Panc1 (cell line): ENCODE data around the gene TMTC1. TPM values are rescaled to one million over a fixed set of nuclear protein-coding genes. Genes with fewer than 3 reads are reported as not detected.

Experiments used
- ATAC-seq: fragments of 200-7000 bp; cut with Tn5 transposase; 2 replicates; pipeline ENCODE4 v1.9.1; 2020; ENCODE audit warnings: mild to moderate bottlenecking, moderate library complexity
- BruUV-seq: library from RNA; stranded (reverse); fragments of 400-500 nt; replicated peaks from 2 replicates; lab custom pipeline; 2021; lab: Mats Ljungman, UMichigan
- CTCF ChIA-PET: fragments of 300-600 bp; sonication (Branson Sonifier 250); formaldehyde crosslinking; loops from one replicate; lab custom pipeline; 2022; ENCODE audit warnings: antibody characterized with exemption; lab: Charles Lee
- POLR2A ChIA-PET: fragments of 300-600 bp; sonication (Branson Sonifier 250); formaldehyde crosslinking; loops from one replicate; lab custom pipeline; 2022; ENCODE audit warnings: antibody characterized with exemption; lab: Charles Lee
- DNase-seq: peaks from one replicate; pipeline ENCODE4 v3.0.0-alpha.2; 2010; ENCODE audit warnings: low read depth, low spot score
- H3K27ac ChIP-seq: 2 replicates; pipeline ENCODE4 v1.5.1; 2011; ENCODE audit warnings: mild to moderate bottlenecking, low read length, inconsistent platforms
- H3K27me3 ChIP-seq: fragments of 200-500 bp; sonication (Bioruptor generic); 2 replicates; pipeline ENCODE4 v1.6.0; 2014; ENCODE audit warnings: low read length, inconsistent platforms; ENCODE audit not compliant: control insufficient read depth, insufficient read depth
- H3K36me3 ChIP-seq: fragments of 200-500 bp; sonication (Bioruptor generic); 2 replicates; pipeline ENCODE4 v1.5.1; 2014; ENCODE audit warnings: inconsistent platforms, mild to moderate bottlenecking, low read length, moderate library complexity; ENCODE audit not compliant: control insufficient read depth, insufficient read depth
- H3K4me1 ChIP-seq: 2 replicates; pipeline ENCODE4 v1.5.1; 2011; ENCODE audit warnings: inconsistent platforms, mild to moderate bottlenecking, low read length, moderate library complexity; ENCODE audit not compliant: control insufficient read depth, insufficient read depth
- H3K4me3 ChIP-seq, 2 experiments: 2 replicates each; pipeline ENCODE4 v1.5.1; 2011 to 2012; ENCODE audit warnings: low read depth in 2 of 2, low read length in 2 of 2, mild to moderate bottlenecking in 2 of 2, inconsistent platforms in 1 of 2, moderate library complexity in 1 of 2
- H3K9me3 ChIP-seq: fragments of 200-500 bp; sonication (Bioruptor generic); 2 replicates; pipeline ENCODE4 v1.5.1; 2014; ENCODE audit warnings: low read depth, mild to moderate bottlenecking, inconsistent platforms, low read length, moderate library complexity; ENCODE audit not compliant: control insufficient read depth, insufficient read depth
- CTCF ChIP-seq: fragments of 450-650 bp; IDR thresholded peaks from 2 replicates; pipeline ENCODE4 v1.5.1; 2017; ENCODE audit warnings: mild to moderate bottlenecking
- POLR2AphosphoS5 ChIP-seq: IDR thresholded peaks from 2 replicates; pipeline ENCODE4 v1.6.1; 2012; ENCODE audit warnings: mild to moderate bottlenecking, low read depth, low read length, moderate library complexity
- REST ChIP-seq, 2 experiments: IDR thresholded peaks; 2 replicates each; pipeline ENCODE4 v1.6.1; 2011 to 2012; ENCODE audit warnings: low read depth in 2 of 2, control low read depth in 1 of 2, low read length in 1 of 2, mild to moderate bottlenecking in 1 of 2, moderate library complexity in 1 of 2; ENCODE audit not compliant: insufficient read depth in 1 of 2
- SIN3A ChIP-seq: IDR thresholded peaks from 2 replicates; pipeline ENCODE4 v1.6.1; 2012; ENCODE audit warnings: low read depth, mild to moderate bottlenecking, low read length, moderate library complexity, borderline replicate concordance; ENCODE audit not compliant: insufficient read depth
- TCF7L2 ChIP-seq: IDR thresholded peaks from 2 replicates; pipeline ENCODE4 v1.6.1; 2011; ENCODE audit warnings: mild to moderate bottlenecking, low read depth, low read length, inconsistent platforms
- in situ Hi-C: cut with HindIII; loops from 2 replicates; pipeline ENCODE4 v1.10.0; 2016; ENCODE audit warnings: low sequenced_read_pairs, low pct_unique_long_range_greater_than_20kb
- intact Hi-C: fragments of 100-400 bp; cut with micrococcal nuclease; formaldehyde crosslinking; loops from one replicate; pipeline ENCODE4 v1.10.0; 2022; ENCODE audit not compliant: unreplicated experiment
- total RNA-seq: library from RNA; stranded (reverse); gene quantifications from one replicate; pipeline ENCODE4 v1.2.1, GENCODE V29; 2021; ENCODE audit not compliant: unreplicated experiment

TMTC1 gene
- total RNA-seq, 1 experiment from 2014 or later = 0.28 TPM

GRCh38 chr12:29676676-29677075 is 107.1 kb downstream of the TMTC1 start:
- Histone ChIP-seq H3K9me3 (no peaks in the 10 kb centered on the region), H3K27me3 (0 out of 2 replicates have a peak, but pooled peaks cover 2% of the 10 kb centered on the region), H3K36me3 (no peaks in the 10 kb centered on the region), H3K4me3 (no peak overlapping the region), H3K4me1 (no peaks in the 10 kb centered on the region), H3K27ac (no peak overlapping the region)
- intact Hi-C loops (no loop called here), in situ Hi-C loops (no loop called here)
- no peak for TF ChIP-seq POLR2AphosphoS5
- no peak for TF ChIP-seq REST (IDR thresholded peaks at IDR 0.05; ENCODE audit: insufficient read depth in 1 of 2, low read depth in 2 of 2, low read length in 1 of 2)
- no peak for TF ChIP-seq SIN3A
- TF ChIP-seq CTCF = no peak
- no peak for TF ChIP-seq TCF7L2
- ATAC-seq (no peak), DNase-seq (no peak)
- ChIA-PET POLR2A (no interaction called here), CTCF (no interaction called here)
- BruUV-seq = no TSS peak

GRCh38 chr12:29674463-29674862 is 109.3 kb downstream of the TMTC1 start:
- DNase-seq = no peak
- TF ChIP-seq TCF7L2 (no peak), POLR2AphosphoS5 (no peak), REST (IDR thresholded peaks at IDR 0.05; ENCODE audit: insufficient read depth in 1 of 2, low read depth in 2 of 2, low read length in 1 of 2) (no peak), SIN3A (no peak), CTCF (no peak)
- no peak overlapping the region for H3K4me3 ChIP-seq
- H3K27me3 ChIP-seq = no peaks in the 10 kb centered on the region
- no peaks in the 10 kb centered on the region for H3K9me3 ChIP-seq
- BruUV-seq = no TSS peak
- ChIA-PET POLR2A (no interaction called here), CTCF (no interaction called here)
- H3K36me3 ChIP-seq = no peaks in the 10 kb centered on the region
- H3K27ac ChIP-seq = no peak overlapping the region
- intact Hi-C loops (no loop called here), in situ Hi-C loops (no loop called here)
- H3K4me1 ChIP-seq = no peaks in the 10 kb centered on the region
- ATAC-seq = no peak
